T-helper 17 cell (primary cell): ENCODE measurements around the gene MAEL. TPM values are rescaled to one million over a fixed set of nuclear protein-coding genes. Genes with fewer than 3 reads are reported as not detected.

Experiments used
- ATAC-seq: fragments of 150-1000 bp; cut with Tn5 transposase; 2 replicates; pipeline ENCODE4 v1.10.0; 2021; ENCODE audit warnings: mild to moderate bottlenecking, moderate library complexity
- DNase-seq, 3 donors: peaks; one replicate each; pipeline versions ENCODE4 v3.0.0 to v3.0.0-alpha.2; 2020 to 2021
- H3K9me3 ChIP-seq: one replicate; pipeline ENCODE4 v1.7.0; 2013; ENCODE audit warnings: low read length, mild to moderate bottlenecking; ENCODE audit not compliant: control insufficient read depth, poor library complexity, severe bottlenecking
- H3K27ac Mint-ChIP-seq: one replicate; pipeline ENCODE4 v1.8.0; 2022; ENCODE audit warnings: mild to moderate bottlenecking, moderate library complexity, mixed read lengths
- H3K27me3 Mint-ChIP-seq: one replicate; pipeline ENCODE4 v1.8.0; 2022; ENCODE audit warnings: mixed read lengths
- H3K36me3 Mint-ChIP-seq: one replicate; pipeline ENCODE4 v1.8.0; 2022; ENCODE audit warnings: low read depth, mixed read lengths
- H3K4me1 Mint-ChIP-seq: one replicate; pipeline ENCODE4 v1.8.0; 2022; ENCODE audit warnings: mild to moderate bottlenecking, mixed read lengths
- H3K4me3 Mint-ChIP-seq: one replicate; pipeline ENCODE4 v1.8.0; 2022; ENCODE audit warnings: mild to moderate bottlenecking, moderate library complexity, mixed read lengths
- total RNA-seq, 4 donors: library from RNA in 2 of 4; stranded (reverse) in 2 of 4; gene quantifications; one replicate each; pipeline ENCODE4 v1.2.3 and lab custom pipeline; 2022 to 2026

Gene MAEL
- total RNA-seq, 2 donors from 2014 or later: not detected

DNA sequence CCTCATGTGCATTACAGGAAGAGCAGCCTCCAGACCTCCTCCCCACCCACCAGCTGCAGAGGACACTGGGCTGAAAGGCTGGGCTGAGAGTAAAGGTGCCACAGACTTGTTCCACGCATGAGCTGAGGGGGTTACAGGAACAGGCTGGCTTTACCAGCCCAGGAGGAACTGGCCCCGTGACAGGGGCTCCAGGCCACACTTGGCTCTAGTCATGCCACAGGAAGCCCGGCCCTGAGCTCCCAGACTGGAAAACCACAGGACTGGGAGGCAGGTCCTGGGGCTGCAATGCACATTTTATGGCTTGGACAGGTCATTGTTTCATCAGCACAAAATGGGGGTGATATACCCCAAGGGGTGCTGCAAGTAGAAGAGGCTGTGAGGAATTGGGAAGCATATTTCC, 65.5 kb downstream of the MAEL start:
- no peaks in the 10 kb centered on the region for H3K9me3 ChIP-seq
- no peak overlapping the region for H3K4me3 Mint-ChIP-seq
- H3K4me1 Mint-ChIP-seq: peaks cover 9% of the 10 kb centered on the region
- no peak overlapping the region for H3K27ac Mint-ChIP-seq
- H3K27me3 Mint-ChIP-seq: peaks cover 4% of the 10 kb centered on the region
- DNase-seq (no peak), ATAC-seq (no peak)
- no peaks in the 10 kb centered on the region for H3K36me3 Mint-ChIP-seq

DNA sequence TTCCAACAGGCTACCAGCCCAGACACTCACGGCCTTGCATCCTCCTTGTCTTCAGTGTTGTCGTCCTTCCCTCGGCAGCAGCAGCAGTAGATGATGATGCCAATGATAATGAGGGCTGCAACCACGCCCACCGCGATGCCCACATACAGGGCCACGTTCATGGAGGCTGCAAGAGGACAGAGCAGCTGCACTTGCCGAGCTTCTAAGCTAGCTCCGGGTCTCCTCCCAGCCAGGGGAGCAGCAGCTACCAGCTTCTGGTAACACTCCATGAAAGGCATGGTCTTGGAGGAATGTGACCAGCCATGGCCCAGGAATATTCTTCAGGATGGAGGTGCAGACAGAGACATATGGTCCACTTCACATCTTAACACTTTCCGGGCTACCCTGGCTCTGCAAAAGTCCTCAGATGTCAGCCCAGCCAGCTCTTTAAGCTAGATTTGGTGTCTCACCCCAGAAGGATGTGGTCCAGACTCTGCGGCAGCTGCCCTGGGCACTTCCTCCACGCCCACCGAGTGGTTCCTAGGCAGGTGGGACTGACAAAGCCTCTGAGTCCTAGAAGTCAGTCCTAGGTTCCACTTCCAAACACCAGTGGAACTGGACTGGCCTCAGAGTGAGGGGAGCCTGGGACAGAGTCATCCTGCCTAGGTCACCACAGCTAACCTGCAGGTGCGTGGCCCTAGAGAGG, 66.0 kb downstream of the MAEL start:
- Mint-ChIP-seq H3K27ac (no peak overlapping the region), H3K27me3 (peaks cover 4% of the 10 kb centered on the region), H3K36me3 (no peaks in the 10 kb centered on the region), H3K4me1 (peaks cover 10% of the 10 kb centered on the region), H3K4me3 (no peak overlapping the region)
- ATAC-seq (no peak), DNase-seq (no peak)
- no peaks in the 10 kb centered on the region for H3K9me3 ChIP-seq

DNA sequence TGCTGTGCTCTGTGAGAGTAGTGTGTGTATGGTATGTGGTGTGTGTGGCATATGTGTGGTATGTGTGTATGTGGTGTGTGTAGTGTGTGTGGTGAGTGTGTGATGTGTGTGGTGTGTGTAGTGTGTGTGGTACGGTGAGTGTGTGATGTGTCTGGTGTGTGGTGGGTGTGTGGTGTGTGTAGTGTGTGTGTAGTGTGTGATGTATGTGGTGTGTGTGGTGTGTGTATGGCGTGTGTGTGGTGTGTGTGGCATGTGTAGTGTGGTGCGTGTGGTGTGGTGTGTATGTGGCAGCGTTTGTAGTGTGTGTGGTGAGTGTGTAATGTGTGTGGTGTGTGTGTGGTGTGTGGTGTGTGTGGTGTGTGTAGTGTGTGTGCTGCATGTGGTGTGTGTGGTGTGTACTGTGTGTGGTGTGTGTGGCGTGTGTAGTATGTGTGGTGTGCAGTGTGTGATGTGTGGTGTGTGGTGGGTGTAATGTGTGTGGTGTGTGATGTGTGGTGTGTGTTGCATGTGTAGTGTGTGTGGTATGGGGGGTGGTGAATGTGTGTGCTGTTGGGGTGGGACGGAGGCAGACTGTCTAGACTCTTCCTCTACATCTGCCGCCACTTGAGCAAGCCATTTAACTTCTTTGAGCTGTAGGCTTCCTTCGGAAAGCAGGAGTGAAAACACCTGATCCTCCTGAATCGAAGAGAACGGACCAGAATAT, 67.6 kb downstream of the MAEL start:
- Mint-ChIP-seq H3K4me1 (peaks cover 12% of the 10 kb centered on the region), H3K27ac (no peak overlapping the region), H3K36me3 (peaks cover 2% of the 10 kb centered on the region), H3K4me3 (no peak overlapping the region), H3K27me3 (peaks cover 4% of the 10 kb centered on the region)
- DNase-seq: no peak
- no peaks in the 10 kb centered on the region for H3K9me3 ChIP-seq
- ATAC-seq: no peak

DNA sequence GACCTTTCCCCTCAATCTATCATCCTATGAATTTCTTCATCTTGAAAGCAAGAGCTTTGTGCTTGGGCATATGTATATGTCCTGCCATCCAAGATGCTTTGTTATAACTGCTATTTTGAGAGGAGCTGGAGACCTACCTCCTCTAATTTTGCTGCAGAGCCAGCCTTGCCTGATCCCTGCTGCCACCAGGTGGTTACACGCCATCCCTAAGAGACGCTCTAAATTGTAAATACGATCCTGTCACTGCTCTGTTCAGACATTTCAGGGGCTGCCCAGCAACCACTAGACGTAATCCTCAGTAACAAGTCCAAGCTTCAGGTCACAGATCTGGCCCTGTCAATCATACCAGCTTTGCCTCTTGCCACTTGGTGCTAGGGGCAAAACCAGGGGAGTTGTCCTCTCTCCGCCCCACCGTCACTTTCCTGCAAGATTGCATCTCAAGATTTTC, 68.2 kb downstream of the MAEL start:
- Mint-ChIP-seq H3K4me3 (no peak overlapping the region), H3K36me3 (peaks cover 2% of the 10 kb centered on the region), H3K27me3 (peaks cover 4% of the 10 kb centered on the region), H3K27ac (no peak overlapping the region), H3K4me1 (peaks cover 12% of the 10 kb centered on the region)
- no peak for DNase-seq
- H3K9me3 ChIP-seq: no peaks in the 10 kb centered on the region
- ATAC-seq: no peak

DNA sequence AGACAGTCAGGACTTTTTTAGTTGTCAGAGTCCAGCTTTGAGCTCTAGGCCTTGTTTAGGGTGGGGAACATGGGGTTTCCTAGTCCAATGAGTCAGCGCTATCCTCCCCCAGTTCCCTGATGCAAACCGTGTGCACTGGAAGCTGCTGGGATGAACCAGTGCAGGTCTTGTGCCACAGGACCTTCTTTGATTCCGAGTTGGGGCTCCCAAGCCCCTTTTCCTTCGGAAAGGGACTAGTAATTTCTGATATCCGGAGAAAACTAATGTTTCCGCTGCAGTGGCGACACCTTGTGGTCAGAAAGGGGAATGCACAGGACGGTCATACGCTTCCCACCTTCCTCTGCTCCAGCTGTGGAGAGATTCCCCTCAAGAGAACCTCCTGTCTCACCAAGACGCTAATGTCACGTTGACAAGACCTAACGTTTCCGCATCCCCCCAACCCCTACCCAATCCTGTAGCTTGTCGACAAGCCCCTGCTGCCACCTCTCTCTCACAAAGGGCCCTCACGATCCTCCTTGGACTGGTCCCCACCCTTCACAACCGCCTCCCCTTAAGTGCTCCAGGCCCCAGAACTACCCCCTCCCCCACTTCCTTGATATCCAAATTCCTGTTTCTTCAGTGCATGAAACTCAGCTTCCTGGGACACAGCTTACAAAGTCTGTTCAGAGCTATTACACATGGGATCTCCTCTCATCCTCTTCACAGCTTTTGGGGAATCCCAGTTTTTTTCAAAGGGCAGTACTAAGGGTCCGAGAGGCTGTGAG, 70.1 kb downstream of the MAEL start:
- peaks cover 9% of the 10 kb centered on the region for H3K4me1 Mint-ChIP-seq
- no peak overlapping the region for H3K4me3 Mint-ChIP-seq
- peak overlapping the region; percentile 59 for H3K27ac Mint-ChIP-seq
- DNase-seq (peak; percentile 40 to 61 (median 53)), ATAC-seq (peak; percentile 75)
- H3K27me3 Mint-ChIP-seq: no peaks in the 10 kb centered on the region
- no peaks in the 10 kb centered on the region for H3K9me3 ChIP-seq
- peaks cover 2% of the 10 kb centered on the region for H3K36me3 Mint-ChIP-seq

DNA sequence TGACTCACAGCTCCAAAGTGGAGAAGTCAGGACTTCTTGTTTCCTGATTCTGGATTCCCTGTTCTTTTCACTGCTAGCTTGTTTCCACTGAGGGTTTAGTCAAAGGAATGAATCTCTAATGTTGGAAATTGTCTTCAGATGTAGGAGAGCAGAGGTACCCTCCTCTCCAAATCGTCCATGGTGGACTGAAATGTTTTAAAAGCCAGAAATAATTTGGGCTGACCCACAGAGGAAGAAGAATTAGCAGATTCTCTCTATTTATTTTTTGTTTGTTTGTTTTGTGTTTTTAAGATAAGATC, 70.7 kb downstream of the MAEL start:
- Mint-ChIP-seq H3K4me3 (no peak overlapping the region), H3K27me3 (no peaks in the 10 kb centered on the region), H3K4me1 (peaks cover 9% of the 10 kb centered on the region), H3K36me3 (peaks cover 2% of the 10 kb centered on the region), H3K27ac (no peak overlapping the region)
- no peaks in the 10 kb centered on the region for H3K9me3 ChIP-seq
- ATAC-seq: no peak
- DNase-seq: no peak

DNA sequence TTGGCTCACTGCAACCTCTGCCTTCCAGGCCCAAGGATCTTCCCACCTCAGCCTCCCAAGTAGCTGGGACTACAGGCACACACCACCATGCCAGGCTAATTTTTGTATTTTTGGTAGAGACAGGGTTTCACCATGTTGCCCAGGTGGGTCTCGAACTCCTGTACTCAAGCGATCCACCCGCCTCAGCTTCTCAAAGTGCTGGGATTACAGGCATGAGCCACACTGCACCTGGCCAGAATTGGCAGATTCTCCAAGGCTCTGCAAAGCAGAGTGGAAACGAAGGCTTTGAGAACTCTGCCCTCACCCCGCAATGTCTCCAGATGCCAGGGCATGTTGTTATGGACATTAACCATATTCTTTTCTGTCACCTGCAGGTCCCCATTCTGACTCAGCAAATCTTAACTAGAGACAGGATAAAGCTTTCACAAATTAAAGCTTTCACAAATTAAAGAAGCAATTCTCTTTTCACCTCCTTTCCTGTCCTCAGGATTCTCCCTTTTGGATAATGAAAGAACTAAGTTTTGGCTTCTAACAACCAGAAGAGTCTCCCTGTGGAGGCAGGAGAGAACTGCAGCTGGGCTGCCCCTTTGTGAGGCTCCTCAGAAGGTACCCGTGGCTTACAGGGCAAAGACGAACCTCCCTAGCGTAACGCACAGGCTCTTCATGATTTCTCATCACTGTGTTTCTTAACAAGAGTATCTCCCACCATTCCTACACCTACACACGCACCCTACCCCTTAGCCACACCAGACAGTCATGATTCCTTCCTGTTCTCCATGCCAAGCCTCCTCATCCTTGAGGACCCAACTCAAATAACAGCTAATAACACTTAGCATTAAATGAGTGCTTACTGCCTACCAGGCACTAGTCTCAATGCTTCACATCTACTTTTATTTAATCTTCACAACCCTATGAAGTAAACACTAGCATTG, 71.3 kb downstream of the MAEL start:
- no peak overlapping the region for H3K27ac Mint-ChIP-seq
- no peaks in the 10 kb centered on the region for H3K9me3 ChIP-seq
- H3K27me3 Mint-ChIP-seq: no peaks in the 10 kb centered on the region
- H3K4me3 Mint-ChIP-seq: no peak overlapping the region
- H3K4me1 Mint-ChIP-seq: peaks cover 9% of the 10 kb centered on the region
- DNase-seq (no peak), ATAC-seq (no peak)
- peaks cover 2% of the 10 kb centered on the region for H3K36me3 Mint-ChIP-seq

DNA sequence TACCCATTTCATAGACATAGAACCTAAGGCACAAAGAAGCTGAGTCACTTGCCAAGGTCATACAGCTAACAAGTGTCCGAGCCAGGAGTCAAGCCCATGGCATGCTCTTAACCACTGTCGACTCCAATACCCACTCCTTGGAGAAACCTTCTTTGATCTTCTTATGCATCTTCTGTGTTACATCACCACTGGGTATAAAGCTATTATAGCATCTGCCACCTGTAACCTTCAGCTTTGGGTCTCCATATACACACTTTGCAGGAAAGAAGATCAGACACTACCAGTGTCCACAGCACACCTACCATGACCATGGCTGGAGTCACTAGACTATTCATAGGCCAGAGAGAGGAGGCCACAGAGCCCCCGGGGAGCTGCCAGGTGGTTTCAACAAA, 72.0 kb downstream of the MAEL start:
- H3K9me3 ChIP-seq: no peaks in the 10 kb centered on the region
- Mint-ChIP-seq H3K36me3 (peaks cover 2% of the 10 kb centered on the region), H3K4me1 (peaks cover 9% of the 10 kb centered on the region), H3K27me3 (no peaks in the 10 kb centered on the region), H3K4me3 (no peak overlapping the region), H3K27ac (no peak overlapping the region)
- DNase-seq (no peak), ATAC-seq (no peak)

DNA sequence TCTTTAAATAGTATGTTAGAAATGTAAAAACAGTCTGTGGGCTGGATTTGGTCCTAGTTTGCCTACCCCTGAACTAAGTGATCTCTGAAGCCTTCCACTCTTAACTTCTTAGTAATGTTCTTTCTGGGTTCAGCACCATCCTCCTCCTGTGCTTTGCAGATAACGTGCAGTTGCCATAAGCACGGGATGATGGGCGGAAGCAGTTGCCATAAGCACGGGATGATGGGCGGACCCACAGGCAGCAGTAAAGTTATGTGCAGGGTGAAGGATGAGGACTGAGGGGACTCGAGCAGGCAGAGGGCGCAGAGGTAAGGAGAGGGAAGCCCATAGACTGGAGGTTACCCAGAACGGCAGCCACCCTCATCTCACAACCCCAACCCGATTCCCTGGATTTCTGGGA, 75.5 kb downstream of the MAEL start:
- Mint-ChIP-seq H3K27ac (no peak overlapping the region), H3K4me3 (no peak overlapping the region), H3K27me3 (peaks cover under 1% of the 10 kb centered on the region), H3K36me3 (peaks cover 4% of the 10 kb centered on the region), H3K4me1 (peaks cover 2% of the 10 kb centered on the region)
- DNase-seq: no peak
- no peak for ATAC-seq
- no peaks in the 10 kb centered on the region for H3K9me3 ChIP-seq

DNA sequence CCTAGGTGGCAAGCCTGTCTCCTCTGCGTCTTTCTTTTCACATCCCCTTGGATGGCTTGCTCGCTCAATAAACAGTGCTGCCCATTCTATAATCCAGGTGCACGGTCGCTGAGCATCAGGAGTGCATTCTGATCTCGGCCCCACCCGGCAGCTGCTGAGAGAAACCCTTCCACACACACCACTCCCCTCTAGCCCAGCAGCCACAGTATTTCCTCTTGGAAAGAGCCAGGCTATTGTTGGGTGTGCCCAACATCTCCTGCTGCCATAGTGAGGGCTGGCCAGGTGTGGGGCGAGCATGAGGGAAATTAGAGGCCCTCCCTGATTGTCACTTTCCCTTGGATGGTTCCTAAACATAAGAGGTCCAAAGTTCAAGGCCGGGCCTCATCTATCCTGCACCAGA, 76.4 kb downstream of the MAEL start:
- ATAC-seq (no peak), DNase-seq (no peak)
- Mint-ChIP-seq H3K36me3 (peaks cover 4% of the 10 kb centered on the region), H3K27me3 (peaks cover 5% of the 10 kb centered on the region), H3K4me3 (no peak overlapping the region), H3K27ac (no peak overlapping the region), H3K4me1 (peaks cover 6% of the 10 kb centered on the region)
- H3K9me3 ChIP-seq: no peaks in the 10 kb centered on the region

DNA sequence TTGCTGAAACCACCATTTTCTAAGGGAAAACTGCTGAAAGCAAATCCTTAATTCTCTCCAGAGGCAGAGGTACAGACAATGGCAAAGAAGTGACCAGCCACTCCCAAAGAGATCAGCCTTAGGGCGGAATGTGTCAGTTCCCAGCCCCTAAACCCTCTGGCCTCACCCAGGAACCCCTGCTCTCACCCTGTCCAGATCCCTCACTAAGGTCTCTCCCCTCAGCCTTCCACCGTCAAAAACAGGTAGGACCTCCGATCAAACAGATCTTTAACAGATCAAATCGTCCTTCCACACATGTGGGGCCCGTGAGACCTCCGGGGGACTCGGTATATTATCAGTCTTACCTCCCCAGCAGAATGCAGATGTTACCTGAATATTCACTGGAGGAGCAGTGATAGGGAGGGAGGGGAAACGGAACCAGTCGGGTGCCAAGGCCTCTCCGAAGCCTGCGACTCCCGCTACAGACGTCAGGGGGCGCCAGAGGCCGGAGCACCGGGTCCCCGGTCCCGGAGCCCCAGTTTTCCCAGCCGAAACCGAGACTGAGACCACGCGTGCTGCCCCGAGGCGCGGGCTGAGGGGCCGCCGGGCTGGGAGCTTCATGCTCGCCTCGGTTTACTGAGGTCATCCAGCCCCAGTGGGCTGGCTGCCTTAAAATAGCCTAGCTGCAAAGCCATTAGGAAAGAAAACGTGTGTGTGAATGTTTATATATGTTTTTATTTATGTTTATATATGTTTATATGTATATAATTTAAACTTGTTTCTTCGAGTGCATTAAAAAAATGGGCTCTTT, 77.4 kb downstream of the MAEL start:
- ATAC-seq (peak; percentile 95), DNase-seq (peak; percentile 62 to 79 (median 67))
- Mint-ChIP-seq H3K27ac (no peak overlapping the region), H3K4me3 (no peak overlapping the region), H3K27me3 (peaks cover 5% of the 10 kb centered on the region), H3K36me3 (peaks cover 8% of the 10 kb centered on the region), H3K4me1 (peaks cover 5% of the 10 kb centered on the region)
- H3K9me3 ChIP-seq: no peaks in the 10 kb centered on the region

DNA sequence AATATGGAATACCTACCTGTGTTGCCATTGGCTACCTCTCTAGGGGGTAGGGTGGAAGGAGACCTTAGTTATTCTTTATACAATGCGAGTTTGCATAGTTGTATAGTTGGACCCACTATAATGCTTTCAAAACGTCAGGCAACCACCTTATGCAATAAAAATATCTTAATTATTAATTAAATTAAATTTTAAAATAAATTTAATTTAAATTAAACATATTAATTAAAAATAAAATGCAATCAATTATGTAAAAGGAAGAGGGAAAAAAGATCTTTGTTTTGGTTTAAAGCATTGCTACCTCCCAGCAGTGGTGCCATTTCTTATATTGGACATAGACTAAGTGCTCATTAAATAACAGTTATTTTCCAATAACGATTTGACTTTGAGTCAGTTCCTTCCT, 78.8 kb downstream of the MAEL start:
- H3K4me1 Mint-ChIP-seq: peaks cover 5% of the 10 kb centered on the region
- H3K4me3 Mint-ChIP-seq: no peak overlapping the region
- H3K27ac Mint-ChIP-seq: no peak overlapping the region
- DNase-seq (no peak), ATAC-seq (no peak)
- H3K36me3 Mint-ChIP-seq: peaks cover 8% of the 10 kb centered on the region
- H3K27me3 Mint-ChIP-seq: peaks cover 5% of the 10 kb centered on the region
- no peaks in the 10 kb centered on the region for H3K9me3 ChIP-seq
